Adrenal gland (tissue), 5 donors: ENCODE results near the gene CACNA1H.
"Not testable (repeated sequence)": the region's sequence is repeated elsewhere in the genome, so short reads cannot be mapped to it uniquely, and the experiment has no call there.

Experiments used
- POLR2A ChIP-seq, 2 donors: fragments of 450-650 bp; IDR thresholded peaks; one replicate each; pipeline ENCODE4 v1.6.1; 2017; ENCODE audit warnings: antibody characterized with exemption in 2 of 2, mild to moderate bottlenecking in 2 of 2, moderate library complexity in 1 of 2
- TF ChIP-seq, protein P1 (sequence below), 6 experiments: fragments of 450-650 bp in 4 of 6; fragments of 200-600 bp in 2 of 6; sonication (generic) in 1 of 6; IDR thresholded peaks; 1 replicate in 5 of 6; 2 replicates in 1 of 6; pipeline versions ENCODE4 v1.5.1 to v1.8.0; 2016 to 2021; ENCODE audit warnings: antibody characterized with exemption in 6 of 6, mild to moderate bottlenecking in 2 of 6, moderate library complexity in 1 of 6
- donor health status: DM: no; HTN: no; CAD: no.

DNA sequence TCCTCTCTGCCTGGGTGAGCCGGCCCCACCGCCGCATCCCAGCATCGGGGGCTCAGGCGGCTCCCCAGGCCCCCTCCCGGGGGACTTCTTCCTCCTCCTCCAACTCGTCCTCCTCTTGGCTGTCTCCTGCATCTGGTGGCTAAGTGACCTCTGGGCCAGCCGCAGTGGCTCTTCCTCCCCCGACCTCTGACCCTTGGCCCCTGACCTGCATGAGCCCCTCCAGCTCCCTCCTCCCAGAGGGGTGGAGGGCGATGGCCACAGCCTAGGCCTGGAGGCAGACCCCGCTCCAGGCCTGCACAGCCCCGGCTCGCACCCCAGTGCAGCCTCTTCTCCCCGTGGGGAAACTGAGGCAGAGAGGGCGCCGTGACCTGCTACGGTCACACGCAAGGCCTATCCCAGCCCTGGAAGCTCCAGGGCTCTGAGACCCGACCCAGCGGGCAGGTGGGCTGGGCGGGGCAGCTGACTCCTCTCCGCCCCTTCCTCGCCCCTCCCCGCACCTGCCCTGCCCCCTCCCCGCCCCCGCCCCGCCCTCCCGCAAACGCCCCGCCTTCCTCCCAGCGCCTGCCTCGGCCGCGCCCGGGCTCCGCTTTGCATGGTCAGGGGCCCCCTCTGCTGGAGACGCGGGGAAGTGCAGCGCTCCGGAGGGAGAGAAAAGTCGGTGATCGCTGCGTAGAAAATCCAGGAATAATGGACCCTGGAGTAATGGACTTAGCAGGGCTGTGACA is 96.3 kb downstream of the CACNA1H start:
- TF ChIP-seq, protein P1, sequence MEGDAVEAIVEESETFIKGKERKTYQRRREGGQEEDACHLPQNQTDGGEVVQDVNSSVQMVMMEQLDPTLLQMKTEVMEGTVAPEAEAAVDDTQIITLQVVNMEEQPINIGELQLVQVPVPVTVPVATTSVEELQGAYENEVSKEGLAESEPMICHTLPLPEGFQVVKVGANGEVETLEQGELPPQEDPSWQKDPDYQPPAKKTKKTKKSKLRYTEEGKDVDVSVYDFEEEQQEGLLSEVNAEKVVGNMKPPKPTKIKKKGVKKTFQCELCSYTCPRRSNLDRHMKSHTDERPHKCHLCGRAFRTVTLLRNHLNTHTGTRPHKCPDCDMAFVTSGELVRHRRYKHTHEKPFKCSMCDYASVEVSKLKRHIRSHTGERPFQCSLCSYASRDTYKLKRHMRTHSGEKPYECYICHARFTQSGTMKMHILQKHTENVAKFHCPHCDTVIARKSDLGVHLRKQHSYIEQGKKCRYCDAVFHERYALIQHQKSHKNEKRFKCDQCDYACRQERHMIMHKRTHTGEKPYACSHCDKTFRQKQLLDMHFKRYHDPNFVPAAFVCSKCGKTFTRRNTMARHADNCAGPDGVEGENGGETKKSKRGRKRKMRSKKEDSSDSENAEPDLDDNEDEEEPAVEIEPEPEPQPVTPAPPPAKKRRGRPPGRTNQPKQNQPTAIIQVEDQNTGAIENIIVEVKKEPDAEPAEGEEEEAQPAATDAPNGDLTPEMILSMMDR (IDR thresholded peaks at IDR 0.05) = not testable (repeated sequence)
- not testable (repeated sequence) for TF ChIP-seq POLR2A (IDR thresholded peaks at IDR 0.05)
